Karpas-422 (cell line): ENCODE measurements around the gene CCR7. TPM values are rescaled to one million over a fixed set of nuclear protein-coding genes. Genes with fewer than 3 reads are reported as not detected.

Experiments
- DNase-seq: peaks from one replicate; pipeline ENCODE4 v3.0.0-alpha.2; 2015
- H2AFZ ChIP-seq: fragments of 200-600 bp; sonication (generic); 2 replicates; pipeline ENCODE4 v1.6.1; 2014; ENCODE audit warnings: antibody characterized with exemption, low read length, mixed read lengths
- H3K27ac ChIP-seq: fragments of 200-600 bp; sonication (generic); 2 replicates; pipeline ENCODE4 v1.5.1; 2014; ENCODE audit warnings: mild to moderate bottlenecking, low read length, moderate library complexity
- H3K27me3 ChIP-seq: fragments of 200-600 bp; sonication (generic); 2 replicates; pipeline ENCODE4 v1.6.1; 2014; ENCODE audit warnings: low read length, mixed read lengths
- H3K36me3 ChIP-seq: fragments of 200-600 bp; sonication (generic); 2 replicates; pipeline ENCODE4 v1.6.1; 2014; ENCODE audit warnings: low read length, mixed read lengths; ENCODE audit not compliant: insufficient read depth
- H3K4me1 ChIP-seq: fragments of 200-600 bp; sonication (generic); 2 replicates; pipeline ENCODE4 v1.6.1; 2014; ENCODE audit warnings: mild to moderate bottlenecking, low read length, mixed read lengths
- H3K4me2 ChIP-seq: fragments of 200-600 bp; sonication (generic); 2 replicates; pipeline ENCODE4 v1.6.1; 2014; ENCODE audit warnings: low read length, low read depth, mild to moderate bottlenecking; ENCODE audit not compliant: poor library complexity, severe bottlenecking
- H3K4me3 ChIP-seq: fragments of 200-600 bp; sonication (generic); 2 replicates; pipeline ENCODE4 v1.5.1; 2014; ENCODE audit warnings: mild to moderate bottlenecking, antibody characterized with exemption, low read length, mixed read lengths
- H3K79me2 ChIP-seq: fragments of 200-600 bp; sonication (generic); 2 replicates; pipeline ENCODE4 v1.6.1; 2014; ENCODE audit warnings: mild to moderate bottlenecking, low read length, mixed read lengths
- H3K9ac ChIP-seq: fragments of 200-600 bp; sonication (generic); 2 replicates; pipeline ENCODE4 v1.6.0; 2014; ENCODE audit warnings: low read length
- H3K9me2 ChIP-seq: fragments of 200-600 bp; sonication (generic), shearing (Covaris generic); replicated peaks from 2 replicates; pipeline ENCODE4 v1.6.0; 2014; ENCODE audit warnings: mild to moderate bottlenecking, low read length, moderate library complexity; ENCODE audit not compliant: insufficient read depth
- H3K9me3 ChIP-seq: fragments of 300-700, 200-600 bp; sonication (generic); 2 replicates; pipeline ENCODE4 v1.6.1; 2014; ENCODE audit warnings: low read length, mixed read lengths
- H4K20me1 ChIP-seq: fragments of 200-600 bp; sonication (generic); 2 replicates; pipeline ENCODE4 v1.6.1; 2014; ENCODE audit warnings: mild to moderate bottlenecking, antibody characterized with exemption, low read length, low read depth; ENCODE audit not compliant: insufficient read depth
- total RNA-seq: library from RNA; depleted of rRNA; stranded (reverse); fragments of >200 nt; shearing (Covaris generic); gene quantifications from 2 replicates; pipeline ENCODE4 v1.2.3, GENCODE V29; 2014; ENCODE audit warnings: low replicate concordance

CCR7 gene
- total RNA-seq, 1 experiment from 2014 or later, result not detected

DNA sequence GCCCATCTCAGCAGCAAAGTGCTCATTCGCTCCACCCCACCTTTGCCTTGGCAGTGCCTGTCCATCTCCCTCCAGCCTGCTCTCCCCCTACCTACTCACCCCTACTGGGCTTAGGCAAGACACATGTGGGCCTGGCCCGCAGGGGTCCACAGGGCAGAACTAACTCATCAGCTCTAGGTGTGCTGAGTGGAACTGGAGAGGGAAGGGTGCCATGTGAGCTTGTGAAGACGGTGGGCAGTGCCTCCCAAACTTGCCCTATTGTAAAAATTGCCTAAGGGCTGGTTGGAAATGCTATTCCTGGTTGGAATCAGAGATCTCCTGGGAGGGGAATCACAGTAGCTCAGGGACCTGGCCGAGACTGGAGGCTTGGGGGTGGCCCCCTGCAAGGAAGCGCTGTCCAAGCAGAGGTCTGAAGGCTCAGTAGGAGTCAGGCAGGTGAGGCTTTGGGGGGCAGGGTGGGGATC, 34.7 kb downstream of the CCR7 start:
- no peak overlapping the region for H3K4me2 ChIP-seq
- H3K9me2 ChIP-seq, result no peaks in the 10 kb centered on the region
- H3K27me3 ChIP-seq, result no peaks in the 10 kb centered on the region
- DNase-seq, result no peak
- H3K4me1 ChIP-seq, result no peaks in the 10 kb centered on the region
- H2AFZ ChIP-seq, result no peak overlapping the region
- H3K4me3 ChIP-seq, result no peak overlapping the region
- H3K9ac ChIP-seq, result no peak overlapping the region
- no peak overlapping the region for H3K27ac ChIP-seq
- H3K9me3 ChIP-seq, result no peaks in the 10 kb centered on the region
- no peaks in the 10 kb centered on the region for H4K20me1 ChIP-seq
- H3K79me2 ChIP-seq, result no peaks in the 10 kb centered on the region
- H3K36me3 ChIP-seq, result no peaks in the 10 kb centered on the region

GRCh38 chr17:40529991-40530390, 35.3 kb downstream of the CCR7 start:
- H3K4me3 ChIP-seq, result no peak overlapping the region
- H3K4me1 ChIP-seq, result no peaks in the 10 kb centered on the region
- no peaks in the 10 kb centered on the region for H3K9me3 ChIP-seq
- H3K27ac ChIP-seq, result no peak overlapping the region
- no peaks in the 10 kb centered on the region for H3K27me3 ChIP-seq
- no peaks in the 10 kb centered on the region for H4K20me1 ChIP-seq
- H3K9ac ChIP-seq, result no peak overlapping the region
- H2AFZ ChIP-seq, result no peak overlapping the region
- H3K79me2 ChIP-seq, result no peaks in the 10 kb centered on the region
- H3K9me2 ChIP-seq, result no peaks in the 10 kb centered on the region
- no peak overlapping the region for H3K4me2 ChIP-seq
- DNase-seq, result no peak
- no peaks in the 10 kb centered on the region for H3K36me3 ChIP-seq

DNA sequence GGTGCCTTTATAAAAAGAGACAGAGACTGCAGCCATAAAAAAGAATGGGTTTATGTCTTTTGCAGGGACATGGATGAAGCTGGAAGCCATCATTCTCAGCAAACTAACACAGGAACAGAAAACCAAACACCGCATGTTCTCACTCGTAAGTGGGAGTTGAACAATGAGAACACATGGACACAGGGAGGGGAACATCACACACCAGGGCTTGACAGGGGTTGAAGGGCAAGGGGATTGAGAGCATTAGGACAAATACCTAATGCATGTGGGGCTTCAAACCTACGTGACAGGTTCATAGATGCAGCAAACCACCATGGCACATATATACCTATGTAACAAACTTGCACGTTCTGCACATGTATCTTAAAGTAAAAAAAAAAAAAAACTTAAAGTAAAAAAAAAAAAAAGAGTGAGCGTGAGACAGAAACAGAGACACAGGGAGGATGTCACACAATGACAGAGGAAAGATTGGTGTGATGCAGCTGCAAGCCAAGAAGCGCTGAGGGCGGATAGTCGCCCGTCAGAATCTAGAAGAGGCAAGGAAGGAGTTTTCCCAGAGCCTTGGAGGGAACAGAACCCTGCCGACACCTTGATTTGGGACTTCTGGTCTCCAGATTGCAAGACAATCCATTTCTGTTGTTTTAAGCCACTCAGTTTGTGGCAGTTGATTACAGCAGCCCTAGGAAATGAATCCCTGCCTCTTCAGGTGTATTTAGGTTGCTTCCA, 36.4 kb downstream of the CCR7 start:
- H3K9me3 ChIP-seq, result no peaks in the 10 kb centered on the region
- no peaks in the 10 kb centered on the region for H3K79me2 ChIP-seq
- no peaks in the 10 kb centered on the region for H3K27me3 ChIP-seq

DNA sequence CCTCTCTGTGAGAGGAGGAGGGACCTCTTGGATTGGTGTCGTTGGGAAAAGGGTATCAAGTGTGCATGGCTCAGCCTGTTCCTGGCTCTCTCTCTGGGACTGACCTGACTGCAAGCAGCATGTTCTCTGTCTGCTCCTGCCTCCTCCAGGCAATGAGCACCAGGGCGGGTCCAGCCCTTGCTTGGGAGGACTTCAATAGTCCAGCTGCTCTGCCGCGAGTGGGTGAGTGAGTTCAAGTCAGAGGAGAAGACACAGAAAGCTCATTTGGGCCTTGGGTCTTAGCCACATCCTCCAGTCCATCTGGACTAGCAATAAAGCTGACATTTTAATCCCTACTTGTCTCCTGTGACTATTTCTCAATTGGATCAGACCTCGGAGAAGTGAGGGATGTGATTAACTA, 38.6 kb downstream of the CCR7 start:
- H3K9me2 ChIP-seq, result no peaks in the 10 kb centered on the region
- H3K4me3 ChIP-seq, result no peak overlapping the region
- H2AFZ ChIP-seq, result no peak overlapping the region
- no peaks in the 10 kb centered on the region for H4K20me1 ChIP-seq
- no peaks in the 10 kb centered on the region for H3K9me3 ChIP-seq
- H3K27me3 ChIP-seq, result no peaks in the 10 kb centered on the region
- no peak overlapping the region for H3K27ac ChIP-seq
- H3K4me2 ChIP-seq, result no peak overlapping the region
- H3K36me3 ChIP-seq, result no peaks in the 10 kb centered on the region
- no peak overlapping the region for H3K9ac ChIP-seq
- no peak for DNase-seq
- H3K4me1 ChIP-seq, result no peaks in the 10 kb centered on the region
- no peaks in the 10 kb centered on the region for H3K79me2 ChIP-seq

More for the DNA sequence above, 36.4 kb downstream of the CCR7 start:
- DNase-seq, result no peak
- no peak overlapping the region for H3K4me3 ChIP-seq
- H4K20me1 ChIP-seq, result no peaks in the 10 kb centered on the region
- no peaks in the 10 kb centered on the region for H3K9me2 ChIP-seq
- H3K36me3 ChIP-seq, result no peaks in the 10 kb centered on the region
- H3K9ac ChIP-seq, result no peak overlapping the region
- no peaks in the 10 kb centered on the region for H3K4me1 ChIP-seq
- no peak overlapping the region for H3K4me2 ChIP-seq
- H3K27ac ChIP-seq, result no peak overlapping the region
- no peak overlapping the region for H2AFZ ChIP-seq

GRCh38 chr17:40525294-40525693, 40.0 kb downstream of the CCR7 start:
- Histone ChIP-seq H3K9me2 (no peaks in the 10 kb centered on the region), H3K36me3 (no peaks in the 10 kb centered on the region), H3K9me3 (no peaks in the 10 kb centered on the region), H3K9ac (no peak overlapping the region), H3K27me3 (no peaks in the 10 kb centered on the region), H2AFZ (no peak overlapping the region), H3K4me2 (no peak overlapping the region), H4K20me1 (no peaks in the 10 kb centered on the region), H3K79me2 (no peaks in the 10 kb centered on the region), H3K27ac (no peak overlapping the region), H3K4me1 (no peaks in the 10 kb centered on the region), H3K4me3 (no peak overlapping the region)
- DNase-seq, result no peak

GRCh38 chr17:40524243-40524965, 40.9 kb downstream of the CCR7 start:
- Histone ChIP-seq H3K9ac (no peak overlapping the region), H3K4me2 (no peak overlapping the region), H3K4me1 (no peaks in the 10 kb centered on the region), H3K27me3 (no peaks in the 10 kb centered on the region), H3K9me3 (no peaks in the 10 kb centered on the region), H2AFZ (no peak overlapping the region), H4K20me1 (no peaks in the 10 kb centered on the region), H3K4me3 (no peak overlapping the region), H3K9me2 (no peaks in the 10 kb centered on the region), H3K36me3 (no peaks in the 10 kb centered on the region), H3K27ac (no peak overlapping the region), H3K79me2 (no peaks in the 10 kb centered on the region)
- DNase-seq, result no peak

- Histone ChIP-seq H3K9me2 (no peaks in the 10 kb centered on the region), H3K4me2 (no peak overlapping the region), H4K20me1 (no peaks in the 10 kb centered on the region), H3K9ac (no peak overlapping the region), H3K36me3 (no peaks in the 10 kb centered on the region), H3K4me3 (no peak overlapping the region), H3K27me3 (no peaks in the 10 kb centered on the region), H3K27ac (no peak overlapping the region), H3K79me2 (no peaks in the 10 kb centered on the region), H2AFZ (no peak overlapping the region), H3K4me1 (no peaks in the 10 kb centered on the region), H3K9me3 (no peaks in the 10 kb centered on the region)
- no peak for DNase-seq
These were observed 42.3 kb downstream of the CCR7 start for GRCh38 chr17:40522961-40523310.

GRCh38 chr17:40522250-40522960, 42.9 kb downstream of the CCR7 start:
- H3K4me3 ChIP-seq, result no peak overlapping the region
- H3K4me2 ChIP-seq, result no peak overlapping the region

More at GRCh38 chr17:40522250-40522960, 42.9 kb downstream of the CCR7 start:
- Histone ChIP-seq H3K9me3 (no peaks in the 10 kb centered on the region), H3K27me3 (no peaks in the 10 kb centered on the region), H3K9me2 (no peaks in the 10 kb centered on the region), H2AFZ (no peak overlapping the region), H3K9ac (no peak overlapping the region), H3K4me1 (no peaks in the 10 kb centered on the region), H4K20me1 (no peaks in the 10 kb centered on the region), H3K79me2 (no peaks in the 10 kb centered on the region), H3K36me3 (no peaks in the 10 kb centered on the region), H3K27ac (no peak overlapping the region)
- no peak for DNase-seq
